Thymus (tissue), 11 donors: Measurements from ENCODE around the gene CES2. TPM values are rescaled to one million over a fixed set of nuclear protein-coding genes. Genes with fewer than 3 reads are reported as not detected.

Experiments used
- DNase-seq, 9 donors: peaks; one replicate each; pipeline ENCODE4 v3.0.0-alpha.2; 2013; ENCODE audit warnings: low spot score in 9 of 9, low read depth in 6 of 9, missing footprints in 1 of 9
- H3K27ac ChIP-seq, 2 donors: one replicate each; pipeline ENCODE4 v1.5.1; 2013; ENCODE audit warnings: control low read depth in 1 of 2, low read depth in 1 of 2, low read length in 1 of 2, mild to moderate bottlenecking in 1 of 2, moderate library complexity in 1 of 2
- H3K27me3 ChIP-seq, 2 donors: one replicate each; pipeline ENCODE4 v1.5.1; 2013; ENCODE audit warnings: low read length in 1 of 2; ENCODE audit not compliant: control insufficient read depth in 2 of 2, insufficient read depth in 1 of 2
- H3K36me3 ChIP-seq, 2 donors: one replicate each; pipeline ENCODE4 v1.5.1; 2013; ENCODE audit warnings: low read length in 1 of 2, mild to moderate bottlenecking in 1 of 2, moderate library complexity in 1 of 2; ENCODE audit not compliant: control insufficient read depth in 2 of 2, insufficient read depth in 2 of 2
- H3K4me1 ChIP-seq, 2 donors: one replicate each; pipeline ENCODE4 v1.5.1; 2013; ENCODE audit warnings: low read length in 2 of 2; ENCODE audit not compliant: control insufficient read depth in 2 of 2, insufficient read depth in 2 of 2
- H3K4me3 ChIP-seq, 2 donors: one replicate each; pipeline ENCODE4 v1.5.1; 2013; ENCODE audit warnings: low read length in 2 of 2, control low read depth in 1 of 2, mild to moderate bottlenecking in 1 of 2
- H3K9me3 ChIP-seq, 2 donors: one replicate each; pipeline ENCODE4 v1.5.1; 2013; ENCODE audit warnings: low read length in 1 of 2, mild to moderate bottlenecking in 1 of 2; ENCODE audit not compliant: control insufficient read depth in 2 of 2, insufficient read depth in 1 of 2
- WGBS: extraction: QIAGEN DNeasy Blood & Tissue Kit; methylation state at CpG from one replicate; pipeline ENCODE4 v1.1.7; 2013; 5-methylcytosine and 5-hydroxymethylcytosine counted together
- polyA plus RNA-seq: library from polyadenylated mRNA; stranded (reverse); fragments of 200-250 nt; gene quantifications from one replicate; pipeline ENCODE4 v1.2.3, GENCODE V29; 2013
- total RNA-seq: library from RNA; stranded (reverse); fragments of 120-200 nt; gene quantifications from one replicate; pipeline ENCODE4 v1.2.4, GENCODE V29; 2013
- donor health status: healthy.

The CES2 gene
- total and polyA plus RNA-seq, 2 donors = 15.8 to 16.7 TPM

GRCh38 chr16:66906916-66907836 is 28.1 kb upstream of the CES2 start:
- 86% methylated on average over 7 of the region's 7 CpGs for WGBS
- Histone ChIP-seq H3K27ac (no peak overlapping the region), H3K27me3 (peaks cover 0 to 12% of the 10 kb centered on the region in 2 donors), H3K4me1 (peaks cover 0 to 6% of the 10 kb centered on the region in 2 donors), H3K9me3 (no peaks in the 10 kb centered on the region), H3K4me3 (no peak overlapping the region), H3K36me3 (no peaks in the 10 kb centered on the region)
- no peak for DNase-seq

- DNase-seq = no peak
- Histone ChIP-seq H3K27ac (no peak overlapping the region), H3K36me3 (no peaks in the 10 kb centered on the region), H3K4me3 (no peak overlapping the region), H3K9me3 (no peaks in the 10 kb centered on the region), H3K4me1 (peaks cover 0 to 6% of the 10 kb centered on the region in 2 donors), H3K27me3 (peaks cover 0 to 15% of the 10 kb centered on the region in 2 donors)
- 95% methylated on average over 3 of the region's 3 CpGs for WGBS
These were observed 27.2 kb upstream of the CES2 start for GRCh38 chr16:66908116-66908515.

DNA sequence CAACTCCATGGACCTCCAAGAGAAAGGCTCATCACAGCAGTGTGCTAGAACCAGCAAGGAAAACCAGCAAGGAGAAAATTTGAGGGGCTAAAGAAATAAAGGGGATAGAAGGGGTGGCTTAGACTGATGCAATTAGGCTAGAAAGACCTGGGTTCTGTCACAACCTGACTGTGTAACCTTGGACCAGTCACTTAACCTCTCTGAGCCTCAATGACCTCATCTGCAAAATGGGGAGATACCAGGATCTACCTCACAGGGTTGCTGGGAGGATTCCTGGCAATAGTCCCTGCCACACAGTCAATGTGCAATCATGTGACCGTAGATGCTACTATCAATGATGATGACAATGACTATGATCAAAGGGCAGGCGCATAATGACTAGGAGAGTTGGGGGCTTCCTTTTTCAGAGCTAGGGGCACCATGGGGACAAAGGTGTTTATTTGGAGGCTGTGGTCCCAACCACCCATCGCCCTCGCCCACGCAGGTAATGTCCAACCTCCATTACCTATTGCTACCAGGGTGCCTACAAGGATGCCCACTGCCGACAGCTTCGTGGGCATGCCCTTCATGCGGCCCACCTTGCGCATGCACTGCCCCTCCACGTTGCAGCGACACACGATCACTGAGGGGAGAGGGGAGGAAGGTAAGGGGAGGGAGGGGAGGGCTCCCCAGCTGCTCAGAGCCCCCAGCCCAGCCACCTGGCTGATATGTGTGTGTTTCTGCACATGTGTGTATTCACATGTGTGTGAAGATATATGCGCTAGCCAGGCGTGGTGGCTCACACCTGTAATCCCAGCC is 26.4 kb upstream of the CES2 start:
- Histone ChIP-seq H3K27me3 (peaks cover 0 to 16% of the 10 kb centered on the region in 2 donors), H3K4me1 (peaks cover 0 to 6% of the 10 kb centered on the region in 2 donors), H3K27ac (no peak overlapping the region), H3K4me3 (no peak overlapping the region), H3K36me3 (no peaks in the 10 kb centered on the region), H3K9me3 (no peaks in the 10 kb centered on the region)
- no peak for DNase-seq
- 94% methylated on average over 14 of the region's 14 CpGs for WGBS

DNA sequence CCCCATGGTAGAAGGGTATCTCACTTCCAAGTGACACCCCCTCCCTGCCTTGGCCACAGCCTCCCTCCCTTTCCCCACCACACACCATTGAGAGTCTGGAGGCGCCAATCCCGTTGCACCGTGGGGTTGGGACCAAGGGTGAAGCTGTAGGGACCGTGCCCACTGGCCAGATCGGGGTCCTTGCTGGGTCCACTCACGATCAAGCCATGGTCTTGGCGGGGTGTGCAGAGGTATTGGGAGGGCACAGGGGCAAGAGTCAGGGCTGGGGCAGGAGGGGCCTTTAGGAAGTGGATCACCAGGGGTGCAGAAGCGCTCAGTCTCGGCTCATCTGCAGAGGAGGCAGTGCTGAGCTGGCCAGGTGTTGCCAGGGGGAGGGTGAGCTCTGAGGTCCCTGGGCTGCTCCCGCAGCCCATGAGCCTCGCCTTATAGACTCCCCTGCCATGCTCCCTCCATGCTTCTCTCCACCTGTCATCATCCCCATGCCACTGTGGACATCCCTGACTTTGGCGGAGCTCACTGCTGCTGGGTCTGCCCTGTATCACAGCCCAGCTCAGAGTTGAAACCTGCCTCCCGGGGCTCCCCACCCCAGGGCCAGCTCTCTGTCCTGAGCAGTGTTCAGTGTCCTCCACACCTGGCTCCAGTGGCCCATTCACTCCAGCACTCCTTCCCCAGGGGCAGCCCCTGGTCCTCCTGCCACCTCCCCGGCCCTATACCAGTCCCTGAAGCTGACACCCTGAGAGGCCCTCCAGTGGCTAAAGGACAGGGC is 25.0 kb upstream of the CES2 start:
- Histone ChIP-seq H3K4me1 (peaks cover 0 to 6% of the 10 kb centered on the region in 2 donors), H3K27me3 (peaks cover 0 to 23% of the 10 kb centered on the region in 2 donors), H3K9me3 (no peaks in the 10 kb centered on the region), H3K4me3 (no peak overlapping the region), H3K36me3 (no peaks in the 10 kb centered on the region), H3K27ac (no peak overlapping the region)
- 89% methylated on average over 14 of the region's 14 CpGs for WGBS
- DNase-seq = no peak

DNA sequence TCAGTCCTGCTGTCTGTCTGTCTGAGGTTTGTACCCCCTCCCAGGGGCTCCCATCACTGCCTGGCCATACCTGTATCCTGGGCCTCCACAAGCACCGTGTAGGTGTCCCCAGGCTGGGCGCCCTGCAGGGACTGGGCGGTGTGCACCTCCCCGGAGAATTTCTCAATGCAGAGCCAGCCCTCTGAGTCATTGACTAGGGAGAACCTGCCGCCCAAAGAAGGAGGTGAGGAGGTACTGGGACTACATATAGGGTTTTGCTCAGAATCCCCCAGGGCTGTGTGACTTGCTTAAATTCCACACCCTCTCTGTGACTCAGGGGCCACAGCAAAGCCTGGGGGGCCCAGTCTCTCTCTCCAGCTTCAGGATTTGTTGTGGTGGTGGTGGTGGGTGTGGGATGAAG is 24.2 kb upstream of the CES2 start:
- Histone ChIP-seq H3K4me1 (no peaks in the 10 kb centered on the region), H3K9me3 (no peaks in the 10 kb centered on the region), H3K36me3 (no peaks in the 10 kb centered on the region), H3K27me3 (peaks cover 0 to 26% of the 10 kb centered on the region in 2 donors), H3K27ac (no peak overlapping the region), H3K4me3 (no peak overlapping the region)
- DNase-seq = no peak
- WGBS = 95% methylated on average over 5 of the region's 5 CpGs

DNA sequence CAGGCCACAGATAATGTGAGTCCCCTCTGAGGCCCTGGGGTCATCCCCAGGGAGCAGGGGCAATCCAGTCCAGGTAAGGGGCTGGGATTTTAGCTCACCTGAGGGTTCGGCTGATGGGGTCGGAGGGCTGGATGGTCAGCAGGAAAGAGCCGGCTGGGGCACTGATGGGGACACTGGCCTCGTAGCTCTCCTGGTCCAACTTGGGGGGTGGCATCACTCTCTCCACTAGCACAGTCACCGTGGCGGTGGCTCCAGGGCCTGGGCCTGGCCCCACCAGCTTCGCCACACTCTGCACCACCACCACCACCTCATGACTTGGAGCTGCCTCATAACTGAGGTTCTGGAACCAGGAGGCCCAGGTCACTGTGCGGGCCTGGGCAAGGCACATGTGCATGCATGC is 23.5 kb upstream of the CES2 start:
- DNase-seq = no peak
- WGBS = 95% methylated on average over 8 of the region's 8 CpGs
- Histone ChIP-seq H3K36me3 (no peaks in the 10 kb centered on the region), H3K9me3 (no peaks in the 10 kb centered on the region), H3K4me3 (no peak overlapping the region), H3K4me1 (no peaks in the 10 kb centered on the region), H3K27me3 (peaks cover 0 to 28% of the 10 kb centered on the region in 2 donors), H3K27ac (no peak overlapping the region)

DNA sequence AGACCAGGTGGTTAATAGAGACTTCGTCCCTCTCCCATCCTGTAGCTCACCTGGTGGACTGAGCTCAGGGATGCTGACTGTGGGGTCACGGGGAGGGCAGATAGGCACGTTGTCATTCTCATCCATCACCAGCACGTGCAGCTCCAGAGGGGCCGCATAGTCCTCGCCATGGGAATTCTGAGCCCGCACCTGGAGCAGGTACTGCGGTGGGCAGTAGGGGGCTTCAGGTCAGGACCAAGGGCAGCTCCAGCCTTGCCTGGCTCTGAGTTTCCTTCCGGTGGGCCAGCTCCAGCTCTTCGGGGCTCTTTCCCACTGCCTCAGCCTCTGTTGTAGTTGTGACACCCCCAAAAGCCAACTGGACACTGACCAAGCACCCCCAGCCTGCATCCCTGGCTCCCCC is 22.2 kb upstream of the CES2 start:
- H3K4me3 ChIP-seq = no peak overlapping the region
- H3K27me3 ChIP-seq = peaks cover 0 to 30% of the 10 kb centered on the region in 2 donors
- no peaks in the 10 kb centered on the region for H3K4me1 ChIP-seq
- no peak for DNase-seq
- 54% methylated on average over 10 of the region's 10 CpGs for WGBS
- no peaks in the 10 kb centered on the region for H3K9me3 ChIP-seq
- H3K27ac ChIP-seq = no peak overlapping the region
- H3K36me3 ChIP-seq = no peaks in the 10 kb centered on the region

GRCh38 chr16:66913711-66914110 is 21.6 kb upstream of the CES2 start:
- Histone ChIP-seq H3K36me3 (no peaks in the 10 kb centered on the region), H3K4me1 (no peaks in the 10 kb centered on the region), H3K27me3 (peaks cover 0 to 35% of the 10 kb centered on the region in 2 donors), H3K4me3 (no peak overlapping the region), H3K27ac (no peak overlapping the region), H3K9me3 (no peaks in the 10 kb centered on the region)
- DNase-seq = no peak
- WGBS = 87% methylated on average over 4 of the region's 4 CpGs
